HCT116 (cell line): ENCODE measurements around the gene DLG2. TPM values are rescaled to one million over a fixed set of nuclear protein-coding genes. Genes with fewer than 3 reads are reported as not detected.

Source experiments
- ATAC-seq: fragments of 200-7000 bp; cut with Tn5 transposase; 2 replicates; pipeline ENCODE4 v1.9.1; 2020; ENCODE audit warnings: mild to moderate bottlenecking, moderate library complexity
- BruUV-seq: library from RNA; stranded (reverse); fragments of 400-500 nt; replicated peaks from 2 replicates; lab custom pipeline; 2021; lab: Mats Ljungman, UMichigan
- CTCF ChIA-PET: fragments of 300-600 bp; sonication (Branson Sonifier 250); formaldehyde crosslinking; loops from one replicate; lab custom pipeline; 2021; ENCODE audit warnings: antibody characterized with exemption; lab: Charles Lee
- POLR2A ChIA-PET: fragments of 300-600, 350-600 bp; sonication (Branson Sonifier 250); formaldehyde crosslinking; loops from one replicate; lab custom pipeline; 2021; ENCODE audit warnings: antibody characterized with exemption; lab: Charles Lee
- RAD21 ChIA-PET, 2 experiments: fragments of 300-600 bp; sonication (Branson Sonifier 250); formaldehyde crosslinking; loops; one replicate each; lab custom pipeline; 2023; ENCODE audit warnings: low total read pairs in 2 of 2; ENCODE audit not compliant: uncharacterized antibody in 2 of 2, unreplicated experiment in 2 of 2, low non-redundant PET in 1 of 2; lab: Charles Lee
- DNase-seq: peaks from one replicate; pipeline ENCODE4 v3.0.0-alpha.2; 2010; ENCODE audit warnings: low read depth, low spot score
- H2AFZ ChIP-seq: fragments of 200-600 bp; shearing (Covaris generic), sonication (generic); 2 replicates; pipeline ENCODE4 v1.6.1; 2017; ENCODE audit warnings: low read depth, mixed run types, mixed read lengths, antibody characterized with exemption, low read length; ENCODE audit not compliant: poor library complexity, severe bottlenecking
- H3K27ac ChIP-seq: 2 replicates; pipeline ENCODE4 v1.5.1; 2012; ENCODE audit warnings: low read depth, low read length
- H3K27me3 ChIP-seq: fragments of 200-600 bp; sonication (generic); 2 replicates; pipeline ENCODE4 v1.6.1; 2016; ENCODE audit warnings: mixed run types, low read length, mixed read lengths; ENCODE audit not compliant: insufficient read depth
- H3K36me3 ChIP-seq, 2 experiments: fragments of 200-500 bp in 1 of 2; fragments of 200-600 bp in 1 of 2; sonication (Bioruptor generic) in 1 of 2; sonication (generic) in 1 of 2; 2 replicates each; pipeline versions ENCODE4 v1.5.1 to v1.6.1; 2014 to 2016; ENCODE audit warnings: low read length in 2 of 2, inconsistent platforms in 1 of 2, mixed read lengths in 1 of 2, mixed run types in 1 of 2; ENCODE audit not compliant: insufficient read depth in 2 of 2, control insufficient read depth in 1 of 2
- H3K4me1 ChIP-seq, 2 experiments: fragments of 200-600 bp in 1 of 2; sonication (generic) in 1 of 2; 2 replicates each; pipeline versions ENCODE4 v1.5.1 to v1.6.1; 2012 to 2017; ENCODE audit warnings: low read length in 2 of 2, inconsistent platforms in 1 of 2, mild to moderate bottlenecking in 1 of 2, mixed read lengths in 1 of 2, mixed run types in 1 of 2, moderate library complexity in 1 of 2; ENCODE audit not compliant: insufficient read depth in 2 of 2, control insufficient read depth in 1 of 2
- H3K4me2 ChIP-seq: fragments of 200-600 bp; sonication (generic); 2 replicates; pipeline ENCODE4 v1.6.1; 2017; ENCODE audit warnings: mixed run types, low read length, mixed read lengths
- H3K4me3 ChIP-seq, 2 experiments: fragments of 200-600 bp in 1 of 2; sonication (generic) in 1 of 2; replicated peaks in 1 of 2; 2 replicates each; pipeline ENCODE4 v1.5.1; 2011 to 2016; ENCODE audit warnings: low read length in 2 of 2, control low read depth in 1 of 2, low read depth in 1 of 2, mild to moderate bottlenecking in 1 of 2, mixed read lengths in 1 of 2, mixed run types in 1 of 2
- H3K79me2 ChIP-seq: fragments of 200-600 bp; sonication (generic); 2 replicates; pipeline ENCODE4 v1.6.1; 2017; ENCODE audit warnings: mild to moderate bottlenecking, mixed run types, low read length, moderate library complexity, mixed read lengths; ENCODE audit not compliant: insufficient read depth
- H3K9ac ChIP-seq: fragments of 200-600 bp; sonication (generic); 2 replicates; pipeline ENCODE4 v1.6.1; 2016; ENCODE audit warnings: low read length, mixed read lengths
- H3K9me2 ChIP-seq: fragments of 200-600 bp; sonication (generic), shearing (Covaris generic); 2 replicates; pipeline ENCODE4 v1.6.1; 2017; ENCODE audit warnings: mixed run types, mild to moderate bottlenecking, moderate library complexity; ENCODE audit not compliant: insufficient read depth
- H3K9me3 ChIP-seq, 2 experiments: fragments of 200-500 bp in 1 of 2; fragments of 200-600 bp in 1 of 2; sonication (Bioruptor generic) in 1 of 2; sonication (generic) in 1 of 2; 2 replicates each; pipeline ENCODE4 v1.6.1; 2014 to 2017; ENCODE audit warnings: low read length in 2 of 2, mixed read lengths in 2 of 2, inconsistent platforms in 1 of 2, low read depth in 1 of 2, mild to moderate bottlenecking in 1 of 2, mixed run types in 1 of 2, moderate library complexity in 1 of 2; ENCODE audit not compliant: control insufficient read depth in 1 of 2, insufficient read depth in 1 of 2
- H4K20me1 ChIP-seq: fragments of 200-600 bp; sonication (generic), shearing (Covaris generic); 2 replicates; pipeline ENCODE4 v1.6.1; 2017; ENCODE audit warnings: mixed run types, mild to moderate bottlenecking, moderate library complexity; ENCODE audit not compliant: insufficient read depth
- CBX3 ChIP-seq: IDR thresholded peaks from 2 replicates; pipeline ENCODE4 v1.6.1; 2012; ENCODE audit warnings: low read depth
- CEBPB ChIP-seq: IDR thresholded peaks from 2 replicates; pipeline ENCODE4 v1.6.1; 2012; ENCODE audit warnings: low read depth
- CTCF ChIP-seq, 3 experiments: fragments of 200-600 bp in 1 of 3; sonication (generic) in 1 of 3; IDR thresholded peaks in 2 of 3; conservative IDR thresholded peaks in 1 of 3; 2 replicates each; pipeline ENCODE4 v1.5.1; 2012 to 2017; ENCODE audit warnings: low read depth in 2 of 3, low read length in 2 of 3, antibody characterized with exemption in 1 of 3, borderline replicate concordance in 1 of 3, control low read depth in 1 of 3, mild to moderate bottlenecking in 1 of 3, mixed read lengths in 1 of 3, mixed run types in 1 of 3, moderate library complexity in 1 of 3; ENCODE audit not compliant: insufficient read depth in 1 of 3
- EGR1 ChIP-seq: IDR thresholded peaks from 2 replicates; pipeline ENCODE4 v1.6.1; 2012; ENCODE audit warnings: low read depth
- EZH2 ChIP-seq: fragments of 200-600 bp; sonication (generic); IDR thresholded peaks from 2 replicates; pipeline ENCODE4 v1.6.1; 2017; ENCODE audit warnings: antibody characterized with exemption, mixed run types
- EZH2phosphoT487 ChIP-seq: fragments of 200-600 bp; IDR thresholded peaks from 2 replicates; pipeline ENCODE4 v1.6.1; 2018; ENCODE audit warnings: antibody characterized with exemption, borderline replicate concordance
- JUND ChIP-seq: IDR thresholded peaks from 2 replicates; pipeline ENCODE4 v1.6.1; 2012
- POLR2A ChIP-seq: IDR thresholded peaks from 2 replicates; pipeline ENCODE4 v1.7.0; 2011; ENCODE audit warnings: borderline replicate concordance; ENCODE audit not compliant: insufficient read depth, insufficient read length; ENCODE audit errors: extremely low read depth
- POLR2AphosphoS5 ChIP-seq: IDR thresholded peaks from 2 replicates; pipeline ENCODE4 v1.6.1; 2011; ENCODE audit warnings: mild to moderate bottlenecking, low read depth, low read length, moderate library complexity
- RAD21 ChIP-seq: IDR thresholded peaks from 2 replicates; pipeline ENCODE4 v1.6.1; 2012; ENCODE audit warnings: low read depth, mild to moderate bottlenecking
- REST ChIP-seq: IDR thresholded peaks from 2 replicates; pipeline ENCODE4 v1.6.1; 2012; ENCODE audit warnings: low read depth
- SIN3A ChIP-seq: IDR thresholded peaks from 2 replicates; pipeline ENCODE4 v1.6.1; 2012; ENCODE audit warnings: low read depth
- SP1 ChIP-seq: IDR thresholded peaks from 2 replicates; pipeline ENCODE4 v1.6.1; 2012; ENCODE audit warnings: low read depth
- SRF ChIP-seq: IDR thresholded peaks from 2 replicates; pipeline ENCODE4 v1.6.1; 2012; ENCODE audit warnings: low read depth
- ZBTB33 ChIP-seq: IDR thresholded peaks from 2 replicates; pipeline ENCODE4 v1.6.1; 2011; ENCODE audit warnings: mild to moderate bottlenecking, low read length, moderate library complexity; ENCODE audit not compliant: insufficient replicate concordance; ENCODE audit errors: extremely low read depth
- ZFX ChIP-seq: fragments of 450-650 bp; IDR thresholded peaks from 2 replicates; pipeline ENCODE4 v1.6.1; 2017
- ZNF274 ChIP-seq: fragments of 200-500 bp; sonication (Bioruptor generic); IDR thresholded peaks from 2 replicates; pipeline ENCODE4 v1.6.1; 2014; ENCODE audit warnings: mild to moderate bottlenecking, low read depth, low read length, inconsistent platforms
- intact Hi-C: fragments of 100-400 bp; cut with micrococcal nuclease; formaldehyde crosslinking; loops from 2 replicates; pipeline ENCODE4 v1.10.0; 2022
- total RNA-seq: library from RNA; stranded (reverse); gene quantifications from one replicate; pipeline ENCODE4 v1.2.1, GENCODE V29; 2021; ENCODE audit not compliant: unreplicated experiment

The DLG2 gene
- total RNA-seq, 1 experiment from 2014 or later = 2.4 TPM

GRCh38 chr11:84541731-84542340 is 1085.3 kb downstream of the DLG2 start:
- no peaks in the 10 kb centered on the region for H3K27me3 ChIP-seq
- CTCF ChIA-PET = no interaction called here
- DNase-seq = no peak

More at GRCh38 chr11:84541731-84542340, 1085.3 kb downstream of the DLG2 start:
- intact Hi-C loops = no loop called here
- no TSS peak for BruUV-seq
- ChIA-PET POLR2A (no interaction called here), RAD21 (no interaction called here)
- no peak overlapping the region for H3K4me2 ChIP-seq
- no peaks in the 10 kb centered on the region for H3K36me3 ChIP-seq
- no peaks in the 10 kb centered on the region for H3K9me3 ChIP-seq
- no peak for ATAC-seq
- H3K9ac ChIP-seq = no peak overlapping the region
- H3K79me2 ChIP-seq = no peaks in the 10 kb centered on the region
- no peak overlapping the region for H3K4me3 ChIP-seq
- TF ChIP-seq EGR1 = no peak
- TF ChIP-seq SP1 = no peak
- no peak for TF ChIP-seq ZFX
- TF ChIP-seq ZNF274 = no peak
- TF ChIP-seq ZBTB33 = no peak
- TF ChIP-seq SIN3A = no peak
- no peak for TF ChIP-seq REST
- TF ChIP-seq JUND = no peak
- TF ChIP-seq EZH2 = no peak
- no peak for TF ChIP-seq POLR2AphosphoS5
- no peak for TF ChIP-seq RAD21
- no peak for TF ChIP-seq CEBPB
- TF ChIP-seq EZH2phosphoT487 = no peak
- no peak for TF ChIP-seq CBX3
- TF ChIP-seq POLR2A = no peak
- TF ChIP-seq CTCF (IDR thresholded peaks at IDR 0.05 in 2 of 3, conservative IDR thresholded peaks at IDR 0.05 in 1 of 3; ENCODE audit: borderline replicate concordance in 1 of 3, insufficient read depth in 1 of 3, low read depth in 2 of 3, low read length in 2 of 3) = no peak
- TF ChIP-seq SRF = no peak
- H4K20me1 ChIP-seq = no peaks in the 10 kb centered on the region
- H3K9me2 ChIP-seq = no peaks in the 10 kb centered on the region
- H2AFZ ChIP-seq = no peak overlapping the region
- no peak overlapping the region for H3K27ac ChIP-seq
- H3K4me1 ChIP-seq = no peaks in the 10 kb centered on the region
